Panc1 (cell line): ENCODE results near the gene TEX28. TPM values are rescaled to one million over a fixed set of nuclear protein-coding genes. Genes with fewer than 3 reads are reported as not detected.

Source experiments
- ATAC-seq: fragments of 200-7000 bp; cut with Tn5 transposase; 2 replicates; pipeline ENCODE4 v1.9.1; 2020; ENCODE audit warnings: mild to moderate bottlenecking, moderate library complexity
- BruUV-seq: library from RNA; stranded (reverse); fragments of 400-500 nt; replicated peaks from 2 replicates; lab custom pipeline; 2021; lab: Mats Ljungman, UMichigan
- CTCF ChIA-PET: fragments of 300-600 bp; sonication (Branson Sonifier 250); formaldehyde crosslinking; loops from one replicate; lab custom pipeline; 2022; ENCODE audit warnings: antibody characterized with exemption; lab: Charles Lee
- POLR2A ChIA-PET: fragments of 300-600 bp; sonication (Branson Sonifier 250); formaldehyde crosslinking; loops from one replicate; lab custom pipeline; 2022; ENCODE audit warnings: antibody characterized with exemption; lab: Charles Lee
- DNase-seq: peaks from one replicate; pipeline ENCODE4 v3.0.0-alpha.2; 2010; ENCODE audit warnings: low read depth, low spot score
- H3K27ac ChIP-seq: 2 replicates; pipeline ENCODE4 v1.5.1; 2011; ENCODE audit warnings: mild to moderate bottlenecking, low read length, inconsistent platforms
- H3K27me3 ChIP-seq: fragments of 200-500 bp; sonication (Bioruptor generic); 2 replicates; pipeline ENCODE4 v1.6.0; 2014; ENCODE audit warnings: low read length, inconsistent platforms; ENCODE audit not compliant: control insufficient read depth, insufficient read depth
- H3K36me3 ChIP-seq: fragments of 200-500 bp; sonication (Bioruptor generic); 2 replicates; pipeline ENCODE4 v1.5.1; 2014; ENCODE audit warnings: inconsistent platforms, mild to moderate bottlenecking, low read length, moderate library complexity; ENCODE audit not compliant: control insufficient read depth, insufficient read depth
- H3K4me1 ChIP-seq: 2 replicates; pipeline ENCODE4 v1.5.1; 2011; ENCODE audit warnings: inconsistent platforms, mild to moderate bottlenecking, low read length, moderate library complexity; ENCODE audit not compliant: control insufficient read depth, insufficient read depth
- H3K4me3 ChIP-seq, 2 experiments: 2 replicates each; pipeline ENCODE4 v1.5.1; 2011 to 2012; ENCODE audit warnings: low read depth in 2 of 2, low read length in 2 of 2, mild to moderate bottlenecking in 2 of 2, inconsistent platforms in 1 of 2, moderate library complexity in 1 of 2
- H3K9me3 ChIP-seq: fragments of 200-500 bp; sonication (Bioruptor generic); 2 replicates; pipeline ENCODE4 v1.5.1; 2014; ENCODE audit warnings: low read depth, mild to moderate bottlenecking, inconsistent platforms, low read length, moderate library complexity; ENCODE audit not compliant: control insufficient read depth, insufficient read depth
- POLR2AphosphoS5 ChIP-seq: IDR thresholded peaks from 2 replicates; pipeline ENCODE4 v1.6.1; 2012; ENCODE audit warnings: mild to moderate bottlenecking, low read depth, low read length, moderate library complexity
- SIN3A ChIP-seq: IDR thresholded peaks from 2 replicates; pipeline ENCODE4 v1.6.1; 2012; ENCODE audit warnings: low read depth, mild to moderate bottlenecking, low read length, moderate library complexity, borderline replicate concordance; ENCODE audit not compliant: insufficient read depth
- TCF7L2 ChIP-seq: IDR thresholded peaks from 2 replicates; pipeline ENCODE4 v1.6.1; 2011; ENCODE audit warnings: mild to moderate bottlenecking, low read depth, low read length, inconsistent platforms
- in situ Hi-C: cut with HindIII; loops from 2 replicates; pipeline ENCODE4 v1.10.0; 2016; ENCODE audit warnings: low sequenced_read_pairs, low pct_unique_long_range_greater_than_20kb
- intact Hi-C: fragments of 100-400 bp; cut with micrococcal nuclease; formaldehyde crosslinking; loops from one replicate; pipeline ENCODE4 v1.10.0; 2022; ENCODE audit not compliant: unreplicated experiment
- total RNA-seq: library from RNA; stranded (reverse); gene quantifications from one replicate; pipeline ENCODE4 v1.2.1, GENCODE V29; 2021; ENCODE audit not compliant: unreplicated experiment
- TF ChIP-seq, protein P1 (sequence below), 2 experiments: IDR thresholded peaks; 2 replicates each; pipeline ENCODE4 v1.6.1; 2011 to 2012; ENCODE audit warnings: low read depth in 2 of 2, control low read depth in 1 of 2, low read length in 1 of 2, mild to moderate bottlenecking in 1 of 2, moderate library complexity in 1 of 2; ENCODE audit not compliant: insufficient read depth in 1 of 2
- TF ChIP-seq, protein P2 (sequence below): fragments of 450-650 bp; IDR thresholded peaks from 2 replicates; pipeline ENCODE4 v1.5.1; 2017; ENCODE audit warnings: mild to moderate bottlenecking

The TEX28 gene
- total RNA-seq, 1 experiment from 2014 or later: not detected

DNA sequence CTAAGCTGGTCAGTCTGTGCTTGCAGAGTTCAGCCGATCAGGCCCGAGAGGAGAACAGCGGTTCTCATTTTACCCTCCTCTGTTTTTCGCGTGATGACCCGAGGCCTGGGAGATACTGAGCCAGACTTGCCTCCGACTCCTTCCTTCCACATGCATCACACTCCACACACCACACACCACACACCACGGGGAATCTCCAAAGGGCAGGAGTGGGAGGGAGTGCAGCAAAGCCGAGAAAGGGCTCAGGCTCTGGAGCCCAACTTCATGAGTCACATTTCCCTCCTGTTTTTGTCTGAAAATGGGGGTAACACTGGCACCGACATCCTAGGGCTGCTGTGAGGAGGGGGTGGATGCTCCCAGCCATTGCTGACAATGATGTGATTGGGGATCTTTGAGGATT, 39.6 kb upstream of the TEX28 start:
- in situ Hi-C loops (no loop called here), intact Hi-C loops (no loop called here)
- no peak overlapping the region for H3K27ac ChIP-seq
- no peaks in the 10 kb centered on the region for H3K4me1 ChIP-seq
- DNase-seq (no peak), ATAC-seq (no peak)
- POLR2A ChIA-PET: no interaction called here
- no TSS peak for BruUV-seq
- H3K9me3 ChIP-seq: no peaks in the 10 kb centered on the region
- H3K36me3 ChIP-seq: no peaks in the 10 kb centered on the region
- TF ChIP-seq POLR2AphosphoS5: no peak
- no peak overlapping the region for H3K4me3 ChIP-seq
- no peaks in the 10 kb centered on the region for H3K27me3 ChIP-seq
- CTCF ChIA-PET: no interaction called here

DNA sequence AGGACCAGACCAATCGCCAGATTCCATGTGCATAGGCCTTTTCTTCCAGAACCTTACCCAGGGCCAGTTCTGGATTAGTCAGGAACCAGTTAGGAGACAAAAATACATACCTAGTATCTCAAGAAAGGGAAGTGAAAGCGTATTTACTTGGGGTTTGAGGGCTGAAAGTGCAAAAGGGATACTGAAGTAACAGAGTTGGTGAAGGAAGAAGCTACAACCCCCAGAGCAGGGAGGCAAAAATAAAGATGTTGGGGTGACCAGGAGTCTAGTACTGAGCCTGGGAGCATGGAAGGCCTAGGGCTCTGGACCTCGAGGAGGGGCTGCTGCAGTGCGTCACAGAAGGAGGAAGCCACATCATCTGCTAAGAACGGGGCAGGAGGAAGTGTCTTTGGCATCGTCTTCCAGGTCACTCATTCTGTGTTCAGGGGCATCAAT, 38.9 kb upstream of the TEX28 start:
- Histone ChIP-seq H3K36me3 (no peaks in the 10 kb centered on the region), H3K9me3 (no peaks in the 10 kb centered on the region), H3K27ac (no peak overlapping the region), H3K4me3 (no peak overlapping the region), H3K4me1 (no peaks in the 10 kb centered on the region), H3K27me3 (no peaks in the 10 kb centered on the region)
- ChIA-PET POLR2A (no interaction called here), CTCF (no interaction called here)
- no TSS peak for BruUV-seq
- in situ Hi-C loops (no loop called here), intact Hi-C loops (no loop called here)
- TF ChIP-seq, protein P1, sequence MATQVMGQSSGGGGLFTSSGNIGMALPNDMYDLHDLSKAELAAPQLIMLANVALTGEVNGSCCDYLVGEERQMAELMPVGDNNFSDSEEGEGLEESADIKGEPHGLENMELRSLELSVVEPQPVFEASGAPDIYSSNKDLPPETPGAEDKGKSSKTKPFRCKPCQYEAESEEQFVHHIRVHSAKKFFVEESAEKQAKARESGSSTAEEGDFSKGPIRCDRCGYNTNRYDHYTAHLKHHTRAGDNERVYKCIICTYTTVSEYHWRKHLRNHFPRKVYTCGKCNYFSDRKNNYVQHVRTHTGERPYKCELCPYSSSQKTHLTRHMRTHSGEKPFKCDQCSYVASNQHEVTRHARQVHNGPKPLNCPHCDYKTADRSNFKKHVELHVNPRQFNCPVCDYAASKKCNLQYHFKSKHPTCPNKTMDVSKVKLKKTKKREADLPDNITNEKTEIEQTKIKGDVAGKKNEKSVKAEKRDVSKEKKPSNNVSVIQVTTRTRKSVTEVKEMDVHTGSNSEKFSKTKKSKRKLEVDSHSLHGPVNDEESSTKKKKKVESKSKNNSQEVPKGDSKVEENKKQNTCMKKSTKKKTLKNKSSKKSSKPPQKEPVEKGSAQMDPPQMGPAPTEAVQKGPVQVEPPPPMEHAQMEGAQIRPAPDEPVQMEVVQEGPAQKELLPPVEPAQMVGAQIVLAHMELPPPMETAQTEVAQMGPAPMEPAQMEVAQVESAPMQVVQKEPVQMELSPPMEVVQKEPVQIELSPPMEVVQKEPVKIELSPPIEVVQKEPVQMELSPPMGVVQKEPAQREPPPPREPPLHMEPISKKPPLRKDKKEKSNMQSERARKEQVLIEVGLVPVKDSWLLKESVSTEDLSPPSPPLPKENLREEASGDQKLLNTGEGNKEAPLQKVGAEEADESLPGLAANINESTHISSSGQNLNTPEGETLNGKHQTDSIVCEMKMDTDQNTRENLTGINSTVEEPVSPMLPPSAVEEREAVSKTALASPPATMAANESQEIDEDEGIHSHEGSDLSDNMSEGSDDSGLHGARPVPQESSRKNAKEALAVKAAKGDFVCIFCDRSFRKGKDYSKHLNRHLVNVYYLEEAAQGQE (IDR thresholded peaks at IDR 0.05; ENCODE audit: insufficient read depth in 1 of 2, low read depth in 2 of 2, low read length in 1 of 2): no peak
- TF ChIP-seq TCF7L2 (no peak), SIN3A (no peak), POLR2AphosphoS5 (no peak)
- TF ChIP-seq, protein P2, sequence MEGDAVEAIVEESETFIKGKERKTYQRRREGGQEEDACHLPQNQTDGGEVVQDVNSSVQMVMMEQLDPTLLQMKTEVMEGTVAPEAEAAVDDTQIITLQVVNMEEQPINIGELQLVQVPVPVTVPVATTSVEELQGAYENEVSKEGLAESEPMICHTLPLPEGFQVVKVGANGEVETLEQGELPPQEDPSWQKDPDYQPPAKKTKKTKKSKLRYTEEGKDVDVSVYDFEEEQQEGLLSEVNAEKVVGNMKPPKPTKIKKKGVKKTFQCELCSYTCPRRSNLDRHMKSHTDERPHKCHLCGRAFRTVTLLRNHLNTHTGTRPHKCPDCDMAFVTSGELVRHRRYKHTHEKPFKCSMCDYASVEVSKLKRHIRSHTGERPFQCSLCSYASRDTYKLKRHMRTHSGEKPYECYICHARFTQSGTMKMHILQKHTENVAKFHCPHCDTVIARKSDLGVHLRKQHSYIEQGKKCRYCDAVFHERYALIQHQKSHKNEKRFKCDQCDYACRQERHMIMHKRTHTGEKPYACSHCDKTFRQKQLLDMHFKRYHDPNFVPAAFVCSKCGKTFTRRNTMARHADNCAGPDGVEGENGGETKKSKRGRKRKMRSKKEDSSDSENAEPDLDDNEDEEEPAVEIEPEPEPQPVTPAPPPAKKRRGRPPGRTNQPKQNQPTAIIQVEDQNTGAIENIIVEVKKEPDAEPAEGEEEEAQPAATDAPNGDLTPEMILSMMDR: no peak
- DNase-seq (no peak), ATAC-seq (no peak)

DNA sequence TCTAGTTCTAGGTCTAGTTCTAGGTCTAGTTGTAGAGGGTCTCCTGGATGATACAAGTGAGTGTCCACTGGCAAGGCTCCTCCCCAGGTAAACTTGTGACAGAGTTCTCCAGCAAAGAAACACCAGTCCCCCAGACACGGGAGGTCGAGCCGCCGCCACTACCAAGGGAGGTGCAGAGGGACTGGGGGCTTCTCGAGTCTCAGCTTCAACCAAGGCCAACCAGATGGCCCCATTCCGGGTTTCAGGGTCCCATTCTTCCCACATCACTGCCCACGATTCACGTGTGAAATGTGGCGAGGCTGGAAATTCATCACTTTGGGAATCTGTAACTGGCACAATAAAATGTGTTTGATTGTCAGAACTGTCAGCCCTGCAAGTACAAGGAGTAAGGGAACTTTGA, 38.2 kb upstream of the TEX28 start:
- CTCF ChIA-PET: no interaction called here
- Histone ChIP-seq H3K36me3 (no peaks in the 10 kb centered on the region), H3K27me3 (no peaks in the 10 kb centered on the region), H3K4me3 (no peak overlapping the region), H3K9me3 (no peaks in the 10 kb centered on the region), H3K27ac (no peak overlapping the region), H3K4me1 (no peaks in the 10 kb centered on the region)
- intact Hi-C loops (no loop called here), in situ Hi-C loops (no loop called here)
- TF ChIP-seq, protein P1 (IDR thresholded peaks at IDR 0.05; ENCODE audit: insufficient read depth in 1 of 2, low read depth in 2 of 2, low read length in 1 of 2): no peak
- no peak for TF ChIP-seq SIN3A
- no peak for TF ChIP-seq POLR2AphosphoS5
- TF ChIP-seq TCF7L2: no peak
- TF ChIP-seq, protein P2: no peak
- ATAC-seq (no peak), DNase-seq (no peak)
- no TSS peak for BruUV-seq
- POLR2A ChIA-PET: no interaction called here
